ENCODE data around the gene NMD3. TPM values are rescaled to one million over a fixed set of nuclear protein-coding genes. Genes with fewer than 3 reads are reported as not detected.

The NMD3 gene
- total and polyA plus RNA-seq, 4 donors, result 34.5 to 82.2 (median 45.3) TPM

DNA sequence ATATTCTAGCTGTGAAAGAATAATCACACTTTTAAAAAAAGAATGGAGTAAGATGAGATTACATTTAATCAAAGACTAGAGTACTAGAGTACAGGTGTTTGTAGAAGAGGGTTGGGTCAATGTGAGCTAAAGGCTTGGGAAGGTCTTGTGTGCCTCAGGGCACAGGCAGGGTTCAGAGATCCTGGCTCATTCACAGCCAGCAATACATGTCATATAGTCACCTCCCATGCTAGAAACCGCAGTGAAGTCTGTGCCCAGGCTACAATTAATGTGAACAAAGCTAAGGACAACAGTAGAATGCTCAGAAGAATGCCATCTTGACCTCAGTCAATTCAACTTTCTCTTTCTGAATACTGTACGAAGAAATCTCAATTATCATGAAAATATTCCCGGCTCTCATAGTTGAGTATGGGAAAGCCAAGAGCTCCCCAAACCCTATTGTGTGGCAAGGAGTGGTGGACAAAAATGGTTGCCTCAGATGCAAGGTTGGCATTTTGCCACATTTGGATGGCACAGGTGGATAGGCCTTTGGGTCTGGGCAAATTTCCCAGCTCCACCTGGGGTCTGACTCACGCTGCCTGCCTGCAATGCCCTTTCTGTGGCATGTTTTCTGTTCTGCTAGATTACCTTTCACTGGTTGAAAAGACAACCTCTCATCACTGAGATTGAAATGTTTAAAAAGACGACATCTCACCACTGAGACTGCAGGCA, 70.2 kb downstream of the NMD3 start:
- no peaks in the 10 kb centered on the region for H3K27me3 ChIP-seq (ENCODE audit: control insufficient read depth, insufficient read depth, low read length)
- no peaks in the 10 kb centered on the region for H3K36me3 ChIP-seq (ENCODE audit: control insufficient read depth, insufficient read depth, low read length)
- H3K9me3 ChIP-seq (ENCODE audit: control insufficient read depth, insufficient read depth, low read length), result no peaks in the 10 kb centered on the region
- H3K27ac ChIP-seq (ENCODE audit: low read depth, low read length), result no peak overlapping the region
- no peak for DNase-seq (ENCODE audit: low read depth in 4 of 6, low spot score in 6 of 6)
- H3K4me3 ChIP-seq (ENCODE audit: low read depth, low read length), result no peak overlapping the region
- WGBS (ENCODE audit: insufficient coverage), result 81% methylated on average over 3 of the region's 5 CpGs
- no peaks in the 10 kb centered on the region for H3K4me1 ChIP-seq (ENCODE audit: control insufficient read depth, insufficient read depth, low read length)

DNA sequence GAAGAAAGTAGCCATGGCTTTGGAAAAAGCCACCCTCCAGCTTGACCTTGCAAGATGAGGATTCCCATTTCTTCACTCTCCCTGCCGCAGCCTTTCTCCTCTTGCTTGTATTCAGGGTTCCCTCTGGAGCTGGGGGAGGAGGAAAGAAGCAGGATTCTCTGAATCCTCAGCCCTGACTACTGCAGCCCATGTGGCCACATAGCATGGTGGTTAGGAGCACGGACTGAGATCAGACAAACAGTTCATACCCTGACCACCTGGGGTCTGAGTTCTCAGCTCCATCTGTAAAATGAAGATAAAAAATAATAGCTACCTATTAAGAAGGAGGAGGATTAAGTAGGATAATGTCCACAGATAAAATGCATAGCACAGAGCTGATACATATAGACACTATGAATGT, 72.3 kb downstream of the NMD3 start:
- no peak for DNase-seq (ENCODE audit: low read depth in 4 of 6, low spot score in 6 of 6)
- no peaks in the 10 kb centered on the region for H3K4me1 ChIP-seq (ENCODE audit: control insufficient read depth, insufficient read depth, low read length)
- no peaks in the 10 kb centered on the region for H3K9me3 ChIP-seq (ENCODE audit: control insufficient read depth, insufficient read depth, low read length)
- H3K36me3 ChIP-seq (ENCODE audit: control insufficient read depth, insufficient read depth, low read length), result no peaks in the 10 kb centered on the region
- no peak overlapping the region for H3K27ac ChIP-seq (ENCODE audit: low read depth, low read length)
- no CpG with 5 or more reads among the region's 2 CpGs for WGBS (ENCODE audit: insufficient coverage)
- no peaks in the 10 kb centered on the region for H3K27me3 ChIP-seq (ENCODE audit: control insufficient read depth, insufficient read depth, low read length)
- no peak overlapping the region for H3K4me3 ChIP-seq (ENCODE audit: low read depth, low read length)

DNA sequence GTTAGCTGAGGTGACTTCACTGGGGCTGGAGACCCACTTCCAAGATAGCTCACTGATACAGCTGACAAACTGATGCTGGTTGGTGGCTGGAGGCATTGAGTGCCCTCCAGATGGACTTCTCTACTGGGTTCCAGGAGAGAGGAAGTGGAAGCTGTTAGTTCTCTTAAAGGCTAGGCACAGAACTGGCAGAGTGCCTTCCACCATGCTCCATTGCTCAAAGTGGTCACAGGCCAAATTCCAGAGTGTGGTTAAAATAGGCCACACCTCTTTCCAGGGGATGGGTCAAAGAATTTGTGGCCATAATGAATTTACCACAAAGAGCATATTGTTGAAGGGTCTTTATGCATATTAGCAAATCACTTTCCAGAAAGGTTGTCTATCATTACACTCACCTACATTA, 74.2 kb downstream of the NMD3 start:
- no peaks in the 10 kb centered on the region for H3K27me3 ChIP-seq (ENCODE audit: control insufficient read depth, insufficient read depth, low read length)
- DNase-seq (ENCODE audit: low read depth in 4 of 6, low spot score in 6 of 6), result no peak
- H3K4me3 ChIP-seq (ENCODE audit: low read depth, low read length), result no peak overlapping the region
- H3K9me3 ChIP-seq (ENCODE audit: control insufficient read depth, insufficient read depth, low read length), result no peaks in the 10 kb centered on the region
- H3K27ac ChIP-seq (ENCODE audit: low read depth, low read length), result no peak overlapping the region
- H3K4me1 ChIP-seq (ENCODE audit: control insufficient read depth, insufficient read depth, low read length), result no peaks in the 10 kb centered on the region
- H3K36me3 ChIP-seq (ENCODE audit: control insufficient read depth, insufficient read depth, low read length), result no peaks in the 10 kb centered on the region

DNA sequence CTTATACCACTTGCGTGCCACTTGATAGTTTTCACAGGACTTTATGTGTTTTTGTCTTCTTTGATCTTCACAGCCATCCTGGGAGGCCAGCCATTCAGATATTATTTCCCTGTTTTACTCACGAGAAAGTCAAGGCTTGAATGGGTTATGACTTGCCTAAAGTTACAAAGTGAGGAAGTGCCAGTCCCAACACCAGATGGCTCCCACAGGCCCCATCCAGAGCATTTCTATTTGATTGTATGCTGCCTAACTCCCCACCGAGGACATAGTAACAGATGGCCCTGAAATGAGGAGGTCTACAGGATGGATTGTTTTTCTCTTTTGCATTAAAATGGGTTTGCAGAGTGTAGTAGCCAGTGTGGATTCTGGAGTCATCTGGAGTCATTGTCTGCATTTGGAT, 75.7 kb downstream of the NMD3 start:
- Histone ChIP-seq H3K27ac (ENCODE audit: low read depth, low read length) (no peak overlapping the region), H3K4me1 (ENCODE audit: control insufficient read depth, insufficient read depth, low read length) (no peaks in the 10 kb centered on the region), H3K27me3 (ENCODE audit: control insufficient read depth, insufficient read depth, low read length) (no peaks in the 10 kb centered on the region), H3K9me3 (ENCODE audit: control insufficient read depth, insufficient read depth, low read length) (no peaks in the 10 kb centered on the region), H3K4me3 (ENCODE audit: low read depth, low read length) (no peak overlapping the region), H3K36me3 (ENCODE audit: control insufficient read depth, insufficient read depth, low read length) (no peaks in the 10 kb centered on the region)
- DNase-seq (ENCODE audit: low read depth in 4 of 6, low spot score in 6 of 6), result no peak
- 57% methylated on average over 1 of the region's 3 CpGs for WGBS (ENCODE audit: insufficient coverage)

Small RNA genes lying within 50 kb of the gene (small RNA-seq; reads per million reads assigned to genes)
- gene AC108738.1 (ENCODE audit: low replicate concordance), result not detected

Other genes starting within 250 kb of the NMD3 start
- 100 to 1,000 TPM in 1 of 2 donors, 10 to 100 TPM in 1; 52.8 to 101 TPM for gene B3GALNT1, start 116.0 kb upstream of the NMD3 start, total RNA-seq
- gene B3GALNT1, start 116.0 kb upstream of the NMD3 start, polyA plus RNA-seq (ENCODE audit: insufficient read length in 2 of 2), result 100 to 1,000 TPM in 1 of 2 donors, 10 to 100 TPM in 1; 83.1 to 101 TPM
- 10 to 100 TPM in 1 of 2 donors, 1 to 10 TPM in 1; 1.9 to 10.4 TPM for gene SPTSSB, start 150.2 kb downstream of the NMD3 start, total RNA-seq
- gene SPTSSB, start 150.2 kb downstream of the NMD3 start, polyA plus RNA-seq (ENCODE audit: insufficient read length in 2 of 2), result 10 to 100 TPM; 10.6 to 16.1 TPM

All from spinal cord (tissue), 10 donors.